Neural progenitor cell (in vitro differentiated cells): ENCODE results near the gene OR13J1. TPM values are rescaled to one million over a fixed set of nuclear protein-coding genes. Genes with fewer than 3 reads are reported as not detected.

Experiments used
- DNase-seq: peaks from one replicate; pipeline ENCODE4 v3.0.0-alpha.2; 2016; ENCODE audit warnings: low spot score
- H2AFZ ChIP-seq: fragments of 200-600 bp; sonication (generic); replicated peaks from 2 replicates; pipeline ENCODE4 v1.6.1; 2016; ENCODE audit warnings: antibody characterized with exemption
- H3F3A ChIP-seq: fragments of 200-600 bp; sonication (generic); 2 replicates; pipeline ENCODE4 v1.6.1; 2016; ENCODE audit warnings: antibody characterized with exemption, low read depth
- H3K27ac ChIP-seq: fragments of 200-600 bp; sonication (generic); 2 replicates; pipeline ENCODE4 v1.5.1; 2016; ENCODE audit warnings: mild to moderate bottlenecking
- H3K27me3 ChIP-seq: fragments of 200-600 bp; sonication (generic); 2 replicates; pipeline ENCODE4 v1.6.1; 2016; ENCODE audit warnings: mild to moderate bottlenecking, moderate library complexity
- H3K36me3 ChIP-seq: fragments of 200-600 bp; sonication (generic); 2 replicates; pipeline ENCODE4 v1.5.1; 2016
- H3K4me1 ChIP-seq: fragments of 200-600 bp; sonication (generic); 2 replicates; pipeline ENCODE4 v1.6.1; 2016; ENCODE audit warnings: mixed run types
- H3K4me2 ChIP-seq: fragments of 200-600 bp; sonication (generic); 2 replicates; pipeline ENCODE4 v1.6.1; 2016
- H3K4me3 ChIP-seq: fragments of 200-600 bp; sonication (generic); 2 replicates; pipeline ENCODE4 v1.5.1; 2016
- H3K79me2 ChIP-seq: fragments of 200-600 bp; sonication (generic); 2 replicates; pipeline ENCODE4 v1.6.1; 2016; ENCODE audit warnings: low read depth
- H3K9ac ChIP-seq: fragments of 200-600 bp; sonication (generic); 2 replicates; pipeline ENCODE4 v1.6.1; 2016
- H3K9me3 ChIP-seq: fragments of 200-600 bp; sonication (generic); 2 replicates; pipeline ENCODE4 v1.5.1; 2016; ENCODE audit warnings: low read depth
- H4K20me1 ChIP-seq: fragments of 200-600 bp; sonication (generic); 2 replicates; pipeline ENCODE4 v1.6.1; 2016; ENCODE audit warnings: low read depth
- H3K27ac Mint-ChIP-seq: 3 replicates; pipeline ENCODE4 v1.8.0; 2021; ENCODE audit warnings: mixed read lengths
- H3K27me3 Mint-ChIP-seq: 2 replicates; pipeline ENCODE4 v1.8.0; 2022; ENCODE audit warnings: low read depth, mild to moderate bottlenecking, inconsistent platforms, moderate library complexity, mixed read lengths; ENCODE audit not compliant: insufficient read depth
- H3K36me3 Mint-ChIP-seq: 3 replicates; pipeline ENCODE4 v1.8.0; 2021; ENCODE audit warnings: mixed read lengths
- H3K4me1 Mint-ChIP-seq: 3 replicates; pipeline ENCODE4 v1.8.0; 2021; ENCODE audit warnings: mixed read lengths
- H3K4me3 Mint-ChIP-seq: 3 replicates; pipeline ENCODE4 v1.8.0; 2021; ENCODE audit warnings: mild to moderate bottlenecking, moderate library complexity, mixed read lengths
- H3K9me3 Mint-ChIP-seq: 3 replicates; pipeline ENCODE4 v1.8.0; 2020; ENCODE audit warnings: mixed read lengths
- CTCF ChIP-seq: fragments of 200-600 bp; sonication (generic); IDR thresholded peaks from 2 replicates; pipeline ENCODE4 v1.5.1; 2017; ENCODE audit warnings: antibody characterized with exemption, mild to moderate bottlenecking
- EZH2 ChIP-seq: fragments of 200-600 bp; sonication (generic); IDR thresholded peaks from 2 replicates; pipeline ENCODE4 v1.6.1; 2017; ENCODE audit warnings: antibody characterized with exemption, mild to moderate bottlenecking, moderate library complexity
- EZH2phosphoT487 ChIP-seq: fragments of 200-600 bp; sonication (generic); IDR thresholded peaks from 2 replicates; pipeline ENCODE4 v1.6.1; 2017; ENCODE audit warnings: antibody characterized with exemption
- total RNA-seq: library from RNA; depleted of rRNA; stranded (reverse); fragments of >200 nt; gene quantifications from 2 replicates; pipeline ENCODE4 v1.2.3, GENCODE V29; 2015; ENCODE audit warnings: low replicate concordance

The OR13J1 gene
- total RNA-seq, 1 donor from 2014 or later: not detected

- Histone ChIP-seq H3K9me3 (no peaks in the 10 kb centered on the region), H3K27me3 (peaks cover 32% of the 10 kb centered on the region), H3K4me3 (no peak overlapping the region), H3K4me1 (peaks cover 4% of the 10 kb centered on the region), H3K27ac (no peak overlapping the region), H4K20me1 (peaks cover 13% of the 10 kb centered on the region), H3K36me3 (no peaks in the 10 kb centered on the region), H3K79me2 (no peaks in the 10 kb centered on the region), H2AFZ (no peak overlapping the region), H3F3A (no peaks in the 10 kb centered on the region), H3K9ac (no peak overlapping the region), H3K4me2 (no peak overlapping the region)
- TF ChIP-seq EZH2: no peak
- no peak for TF ChIP-seq CTCF
- no peak for TF ChIP-seq EZH2phosphoT487
- Mint-ChIP-seq H3K4me3 (no peak overlapping the region), H3K36me3 (peaks cover 31% of the 10 kb centered on the region), H3K9me3 (no peaks in the 10 kb centered on the region), H3K27ac (no peak overlapping the region), H3K4me1 (peaks cover 6% of the 10 kb centered on the region), H3K27me3 (peaks cover 8% of the 10 kb centered on the region)
- DNase-seq: no peak
Measured at GRCh38 chr9:35844628-35845270, 25.5 kb downstream of the OR13J1 start.

GRCh38 chr9:35842795-35843194, 27.4 kb downstream of the OR13J1 start:
- Mint-ChIP-seq H3K27ac (no peak overlapping the region), H3K4me3 (no peak overlapping the region), H3K36me3 (peaks cover 27% of the 10 kb centered on the region), H3K27me3 (peaks cover 8% of the 10 kb centered on the region), H3K9me3 (no peaks in the 10 kb centered on the region), H3K4me1 (peaks cover 6% of the 10 kb centered on the region)
- Histone ChIP-seq H3K79me2 (no peaks in the 10 kb centered on the region), H3K4me1 (peaks cover 4% of the 10 kb centered on the region), H3K27ac (no peak overlapping the region), H3K9ac (no peak overlapping the region), H3K4me2 (no peak overlapping the region), H3K4me3 (no peak overlapping the region), H4K20me1 (peaks cover 12% of the 10 kb centered on the region), H2AFZ (no peak overlapping the region), H3K36me3 (no peaks in the 10 kb centered on the region), H3F3A (no peaks in the 10 kb centered on the region), H3K27me3 (peaks cover 32% of the 10 kb centered on the region), H3K9me3 (no peaks in the 10 kb centered on the region)
- DNase-seq: no peak
- no peak for TF ChIP-seq CTCF
- TF ChIP-seq EZH2: no peak
- TF ChIP-seq EZH2phosphoT487: no peak

GRCh38 chr9:35842020-35842745, 28.0 kb downstream of the OR13J1 start:
- H3K4me1 Mint-ChIP-seq: peaks cover 6% of the 10 kb centered on the region
- no peaks in the 10 kb centered on the region for H3K36me3 ChIP-seq
- no peak for DNase-seq
- TF ChIP-seq EZH2phosphoT487 (no peak), EZH2 (no peak), CTCF (no peak)
- H3F3A ChIP-seq: no peaks in the 10 kb centered on the region
- H3K9ac ChIP-seq: no peak overlapping the region
- no peak overlapping the region for H3K4me3 ChIP-seq
- H3K9me3 ChIP-seq: no peaks in the 10 kb centered on the region
- no peak overlapping the region for H3K4me3 Mint-ChIP-seq
- H2AFZ ChIP-seq: no peak overlapping the region
- no peaks in the 10 kb centered on the region for H3K79me2 ChIP-seq
- H3K4me1 ChIP-seq: peaks cover 4% of the 10 kb centered on the region
- H3K27ac Mint-ChIP-seq: no peak overlapping the region
- H3K9me3 Mint-ChIP-seq: no peaks in the 10 kb centered on the region
- H3K4me2 ChIP-seq: no peak overlapping the region
- H3K36me3 Mint-ChIP-seq: peaks cover 21% of the 10 kb centered on the region
- peaks cover 6% of the 10 kb centered on the region for H3K27me3 Mint-ChIP-seq
- H3K27me3 ChIP-seq: peaks cover 27% of the 10 kb centered on the region
- peaks cover 12% of the 10 kb centered on the region for H4K20me1 ChIP-seq
- no peak overlapping the region for H3K27ac ChIP-seq
